Measurements from ENCODE around the gene SLC25A34.

DNA sequence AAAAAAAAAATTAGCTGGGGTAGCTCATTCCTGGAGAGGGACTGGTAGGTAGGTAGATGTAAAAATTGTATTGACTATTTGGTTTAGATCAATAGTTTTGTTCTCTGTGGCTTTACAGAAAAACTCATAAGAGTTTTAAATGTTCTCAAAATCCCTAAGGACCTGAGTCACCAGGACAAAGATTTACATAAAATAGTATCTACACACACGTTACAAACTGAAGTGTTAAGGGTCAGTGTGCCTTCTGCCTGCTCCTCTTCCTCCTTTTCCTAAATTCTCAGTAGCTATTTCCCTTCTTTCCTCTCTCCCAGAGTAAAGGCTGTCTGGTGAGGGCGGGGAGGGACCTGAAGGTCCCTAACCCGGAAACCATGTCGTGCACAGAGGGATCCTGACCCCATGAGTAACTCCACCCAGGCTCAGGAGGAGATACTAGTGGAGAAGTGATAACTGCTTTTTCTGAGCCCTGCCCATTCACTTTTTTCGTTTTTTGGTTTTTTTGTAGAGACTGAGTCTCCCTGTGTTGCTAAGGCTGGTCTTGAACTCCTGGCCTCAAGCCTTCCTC lies 43.9 kb upstream of the SLC25A34 start:
- TF ChIP-seq CTCF (CRISPR knock-in tag; IDR thresholded peaks at IDR 0.05), result no peak
- no peak for TF ChIP-seq PHB2 (IDR thresholded peaks at IDR 0.05; ENCODE audit: partially characterized antibody)
- no peak for TF ChIP-seq BRCA1 (CRISPR knock-in tag; IDR thresholded peaks at IDR 0.05)
- no peak for TF ChIP-seq KDM2A (CRISPR knock-in tag; IDR thresholded peaks at IDR 0.05; ENCODE audit: borderline replicate concordance, low read depth)
- TF ChIP-seq MYC (CRISPR knock-in tag; IDR thresholded peaks at IDR 0.05; ENCODE audit: borderline replicate concordance), result no peak
- TF ChIP-seq NRL (CRISPR knock-in tag; IDR thresholded peaks at IDR 0.05; ENCODE audit: borderline replicate concordance), result no peak
- TF ChIP-seq POLR2A (IDR thresholded peaks at IDR 0.05; ENCODE audit: insufficient read depth in 1 of 2, low read depth in 2 of 2, low read length in 2 of 2), result no peak
- TF ChIP-seq HNRNPK (IDR thresholded peaks at IDR 0.05; ENCODE audit: low read depth, low read length, poor library complexity, severe bottlenecking), result no peak
- TF ChIP-seq ZNF44 (CRISPR knock-in tag; IDR thresholded peaks at IDR 0.05), result no peak
- TF ChIP-seq ZNF180 (CRISPR knock-in tag; IDR thresholded peaks at IDR 0.05; ENCODE audit: borderline replicate concordance, low read depth), result no peak
- no peak for TF ChIP-seq ERF (CRISPR knock-in tag; IDR thresholded peaks at IDR 0.05)
- TF ChIP-seq MTA3 (CRISPR knock-in tag; IDR thresholded peaks at IDR 0.05), result no peak
- TF ChIP-seq EZH2 (conservative IDR thresholded peaks at IDR 0.05; ENCODE audit: low read depth, low read length), result no peak
